Stimulated activated CD8-positive, alpha-beta memory T cell treated with anti-CD3 and anti-CD28 coated beads, Interleukin-12 subunit alpha, Interleukin-12 subunit beta, amount 100 ng/mL, for 24 hours (primary cell): ENCODE data around the gene DOK6.
"Not testable (repeated sequence)": the region's sequence is repeated elsewhere in the genome, so short reads cannot be mapped to it uniquely, and the experiment has no call there.

Experiments used
- DNase-seq: peaks from one replicate; pipeline ENCODE4 v3.0.0-alpha.2; 2020; ENCODE audit errors: extremely low read depth

DOK6 gene

DNA sequence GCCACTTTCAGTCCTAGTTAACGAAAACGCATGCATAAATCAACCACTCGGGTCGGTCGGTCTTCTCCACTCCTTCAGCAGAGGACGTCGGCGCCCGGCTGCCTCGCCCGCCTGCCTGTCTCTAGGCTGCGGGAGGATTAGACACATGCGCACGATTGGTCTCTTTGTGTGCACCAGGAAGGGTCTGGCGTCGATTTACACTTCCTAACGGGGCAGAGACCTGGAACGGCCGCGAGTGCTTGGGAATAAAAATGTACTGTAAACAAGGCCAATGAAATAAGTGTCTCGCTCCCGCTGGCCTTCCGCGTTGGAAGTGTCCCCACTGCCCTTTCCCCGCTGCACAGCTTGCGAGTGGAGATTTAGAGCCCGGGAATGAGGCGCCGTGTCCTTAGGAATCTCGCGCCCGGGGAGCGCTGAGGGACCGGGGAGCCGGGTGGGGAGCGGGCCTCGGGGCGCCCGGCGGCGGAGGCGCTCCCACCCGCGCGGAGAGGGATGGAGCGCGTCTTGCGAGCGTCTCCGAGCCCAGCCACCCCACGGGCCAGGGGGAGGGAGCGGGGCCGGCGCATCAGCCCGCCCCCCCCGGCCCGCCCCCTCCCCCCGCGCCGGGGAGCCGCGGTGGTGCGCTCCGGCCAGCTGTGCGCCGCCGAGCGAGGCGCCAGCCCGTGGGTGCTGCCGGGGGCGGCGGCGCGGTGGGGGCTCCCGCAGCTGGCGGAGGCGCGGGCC lies at the start of gene DOK6:
DOK6 (plus strand) TSS at position 636 of the 723 bp plus-strand sequence.
- DNase-seq: no peak

DNA sequence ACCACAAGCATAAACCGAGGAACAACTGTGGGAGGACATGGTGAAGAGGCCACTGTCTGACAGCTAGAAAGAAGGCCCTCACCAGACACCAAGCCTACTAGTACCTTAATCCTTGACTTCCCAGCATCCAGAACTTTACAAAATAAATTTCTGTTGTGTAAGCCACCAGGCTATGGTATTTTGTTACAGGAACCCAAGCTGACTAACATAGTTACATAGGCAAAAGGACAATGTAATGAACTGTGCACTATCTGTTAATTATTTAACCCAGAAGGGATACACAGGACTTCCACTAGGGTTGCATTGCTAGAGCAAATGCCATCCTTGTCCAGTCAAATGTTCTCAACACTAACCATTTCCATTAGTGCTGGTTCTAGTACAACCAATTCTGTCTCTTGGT lies 47.7 kb upstream of the DOK6 start:
- no peak for DNase-seq

DNA sequence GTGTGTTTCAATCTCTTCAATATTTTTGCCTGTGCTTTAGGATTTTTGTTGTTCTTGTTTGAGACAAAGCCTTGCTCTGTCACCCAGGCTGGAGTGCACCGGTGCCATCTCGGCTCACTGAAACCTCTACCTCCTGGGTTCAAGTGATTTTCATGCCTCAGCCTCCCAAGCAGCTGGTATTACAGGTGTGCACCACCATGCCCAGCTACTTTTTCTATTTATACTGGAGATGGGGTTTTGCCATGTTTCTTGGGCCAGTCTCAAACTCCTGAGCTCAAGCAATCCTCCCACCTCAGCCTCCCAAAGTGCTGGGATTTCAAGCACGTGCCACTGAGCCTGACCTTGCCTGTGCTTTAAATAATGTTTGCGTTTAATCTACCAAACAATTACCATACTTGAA lies 43.1 kb upstream of the DOK6 start:
- no peak for DNase-seq

DNA sequence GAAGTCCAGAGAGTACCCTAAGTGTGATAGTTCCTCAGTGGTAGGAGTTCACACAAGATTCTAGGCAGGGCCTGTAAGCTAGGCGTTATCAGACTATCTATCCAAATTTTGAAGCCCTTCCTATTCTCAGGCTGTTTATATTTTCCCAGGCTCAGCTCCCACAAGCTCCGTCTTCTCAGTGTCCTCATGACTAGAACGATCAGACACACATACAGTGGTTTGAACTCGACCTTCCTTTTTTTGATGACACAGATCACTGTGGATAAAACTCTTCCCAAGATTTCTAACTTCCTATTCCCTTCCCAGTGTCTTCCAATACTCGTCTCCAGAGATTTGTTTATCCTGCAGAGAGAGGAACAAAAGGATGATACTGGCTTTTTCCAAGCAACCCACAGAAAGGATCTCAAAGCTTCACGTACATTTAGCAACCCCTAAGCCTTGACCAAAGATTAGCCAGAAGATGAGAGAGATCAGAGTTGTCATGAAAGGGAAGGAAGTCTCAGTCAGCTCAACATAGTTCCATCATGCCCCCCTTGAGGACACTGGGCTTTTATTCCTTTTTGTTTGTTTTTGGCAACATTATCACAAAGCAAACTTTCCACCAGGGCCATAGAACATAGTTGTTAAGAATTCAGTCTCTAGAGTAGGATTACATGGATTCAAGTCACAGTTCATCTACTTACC lies 42.3 kb upstream of the DOK6 start:
- no peak for DNase-seq

DNA sequence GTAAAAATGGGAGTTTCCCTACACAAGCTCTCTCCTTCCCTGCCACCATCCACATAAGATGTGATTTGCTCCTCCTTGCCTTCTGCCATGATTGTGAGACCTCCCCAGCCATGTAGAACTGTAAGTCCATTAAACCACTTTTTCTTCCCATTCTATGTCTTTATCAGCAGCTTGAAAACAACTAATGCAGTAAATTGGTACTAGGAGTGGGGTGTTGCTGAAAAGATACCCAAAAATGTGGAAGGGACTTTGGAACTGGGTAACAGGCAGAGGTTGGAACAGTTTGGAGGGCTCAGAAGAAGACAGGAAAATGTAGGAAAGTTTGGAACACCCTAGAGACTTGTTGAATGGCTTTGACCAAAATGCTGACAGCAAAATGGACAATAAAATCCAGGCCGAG lies 40.9 kb upstream of the DOK6 start:
- not testable (repeated sequence) for DNase-seq

DNA sequence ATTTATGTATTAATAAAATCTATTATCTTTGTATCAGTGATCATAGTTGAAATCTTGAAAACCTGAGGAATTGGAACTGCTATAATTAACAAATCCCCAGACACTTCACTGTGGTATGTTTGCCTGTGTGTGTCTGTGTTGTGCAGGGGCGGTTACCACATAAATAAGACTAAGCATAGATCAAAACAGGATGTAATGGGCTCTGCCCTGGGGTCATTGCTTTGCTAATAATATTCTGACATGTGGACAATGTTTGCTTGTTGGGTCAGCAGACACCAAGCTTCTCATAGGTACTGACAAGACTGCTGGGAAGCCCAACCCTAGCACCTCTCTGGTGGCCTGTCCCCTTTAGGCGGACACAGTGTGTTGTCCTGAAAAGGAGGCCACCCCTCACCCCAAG lies 35.8 kb upstream of the DOK6 start:
- DNase-seq: no peak

DNA sequence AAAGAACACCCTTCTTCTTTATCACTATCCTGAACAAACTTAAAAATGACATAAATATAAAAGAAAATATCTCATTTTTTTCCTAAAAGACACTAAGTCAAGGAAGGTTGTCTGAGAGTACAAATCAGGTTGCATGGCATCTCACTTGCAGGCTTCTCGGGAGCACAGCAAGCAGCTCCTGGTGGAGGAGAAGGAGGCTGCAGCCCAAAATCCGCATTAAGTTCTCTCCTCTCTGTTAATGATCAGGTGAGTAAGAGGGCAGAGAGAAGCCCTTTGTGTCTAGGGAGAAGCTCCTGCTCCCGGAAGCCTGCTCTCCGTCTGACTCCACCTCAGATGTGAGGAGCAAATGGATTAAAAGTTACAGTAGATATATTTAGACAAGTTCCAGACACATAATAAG lies 35.0 kb upstream of the DOK6 start:
- no peak for DNase-seq

DNA sequence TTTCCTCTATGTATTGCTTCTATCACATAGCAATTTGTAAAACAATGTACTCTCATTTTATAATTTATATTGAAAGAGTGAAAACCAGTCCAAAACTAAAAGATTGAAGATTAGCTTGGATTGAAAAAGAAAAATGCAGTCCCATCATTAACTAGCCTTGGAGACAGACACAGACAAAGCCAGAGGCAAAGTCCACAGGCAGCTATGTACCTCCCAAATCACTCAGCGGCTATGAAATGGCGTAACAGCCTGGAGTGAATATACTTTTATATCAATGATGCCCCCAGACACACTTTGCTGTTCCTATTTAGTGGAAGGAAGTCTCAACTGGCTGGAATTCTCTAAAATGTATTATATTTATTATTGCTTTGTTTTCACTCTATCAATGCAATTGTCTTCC lies 33.6 kb upstream of the DOK6 start:
- no peak for DNase-seq

DNA sequence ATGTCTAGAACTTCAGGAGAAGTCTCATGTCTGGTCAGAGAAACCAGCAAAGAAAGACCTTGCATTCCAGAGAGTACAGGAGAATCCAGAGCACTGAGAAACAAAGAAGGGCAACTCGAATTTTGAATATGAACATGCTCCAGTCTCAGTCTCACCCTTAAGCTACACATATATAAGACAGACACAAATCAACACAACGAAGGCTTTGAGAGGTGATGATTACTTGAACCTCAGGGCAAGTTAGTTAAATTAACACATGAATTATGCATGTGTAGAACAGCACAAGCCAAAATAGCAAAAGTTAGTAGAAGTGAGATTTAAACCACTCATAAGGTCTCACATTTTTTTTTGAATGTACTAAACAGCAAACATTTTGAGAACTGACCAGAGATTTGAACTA lies 29.0 kb upstream of the DOK6 start:
- DNase-seq: no peak

DNA sequence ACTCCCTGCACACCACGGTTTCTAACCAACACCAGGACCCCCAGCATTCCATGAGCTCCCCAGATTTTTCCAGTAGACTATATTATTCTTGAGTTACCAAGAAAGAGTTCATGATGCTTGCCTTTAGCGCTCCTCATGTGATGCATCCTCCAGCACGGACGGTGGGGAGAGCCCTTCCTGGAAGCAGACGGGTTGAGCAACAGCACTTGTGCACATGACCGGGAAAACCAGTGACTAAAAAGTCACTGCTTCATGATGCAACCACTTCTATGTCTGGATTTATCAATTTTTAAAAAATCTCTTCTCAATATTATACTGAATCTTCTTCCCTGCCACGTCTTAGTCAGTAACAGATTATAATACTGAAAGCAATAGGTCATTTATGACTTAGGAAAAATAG lies 20.4 kb upstream of the DOK6 start:
- DNase-seq: no peak

DNA sequence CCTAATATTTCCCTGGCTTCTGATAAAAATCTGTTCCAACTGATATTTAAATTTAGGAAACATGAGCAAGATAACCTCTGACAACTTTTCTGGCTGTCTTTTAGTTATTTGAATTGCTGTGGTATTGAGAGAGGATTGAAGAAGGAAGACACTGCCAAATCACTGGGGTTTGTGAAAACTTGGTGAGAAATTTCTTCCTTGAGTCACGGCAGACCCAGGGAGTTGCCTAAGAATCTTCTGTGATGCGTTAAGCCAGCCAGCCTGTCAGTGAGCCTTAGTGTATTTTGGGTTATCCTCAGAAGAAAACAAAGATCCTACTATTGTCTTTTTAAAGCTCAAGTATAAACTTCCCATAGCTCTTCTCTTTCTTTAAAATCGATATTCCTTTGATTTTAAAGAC lies 17.5 kb upstream of the DOK6 start:
- DNase-seq: no peak

DNA sequence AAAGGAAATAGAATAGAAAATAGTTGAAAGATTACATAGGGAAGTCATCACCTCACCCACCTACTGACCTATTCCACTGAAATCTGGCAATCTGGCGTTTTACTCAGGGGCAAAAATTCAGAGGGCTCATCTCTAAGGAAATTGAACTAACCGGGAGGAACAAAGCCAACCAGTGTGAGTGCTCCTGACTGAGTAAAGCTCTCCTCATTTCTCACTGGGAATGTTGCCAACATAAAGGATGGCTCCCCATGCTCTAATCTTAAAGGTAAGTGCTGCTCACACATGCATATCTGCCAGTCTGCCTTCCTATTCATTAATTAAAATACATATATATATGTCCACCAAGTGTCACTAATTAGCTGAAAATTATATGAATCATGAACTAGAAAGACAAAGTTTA lies 13.5 kb upstream of the DOK6 start:
- DNase-seq: no peak

DNA sequence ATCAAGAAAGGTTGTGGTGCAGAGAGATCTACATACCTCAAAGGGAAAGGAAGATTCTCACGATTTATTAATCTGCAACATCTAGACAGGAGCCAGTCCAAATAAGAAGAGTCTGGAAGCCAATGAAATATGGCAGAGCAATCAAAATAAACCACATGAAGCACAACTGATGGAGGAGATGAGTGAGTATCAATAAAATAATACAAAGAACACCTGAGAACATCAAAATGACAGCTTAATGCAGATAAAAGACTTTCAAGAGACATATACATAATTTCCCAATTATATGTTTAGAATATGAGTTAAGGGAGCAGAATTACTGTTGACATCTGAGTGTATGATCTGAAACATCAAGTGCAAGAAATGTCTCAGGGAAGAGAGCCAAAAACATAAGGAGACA lies 12.5 kb upstream of the DOK6 start:
- DNase-seq: no peak

DNA sequence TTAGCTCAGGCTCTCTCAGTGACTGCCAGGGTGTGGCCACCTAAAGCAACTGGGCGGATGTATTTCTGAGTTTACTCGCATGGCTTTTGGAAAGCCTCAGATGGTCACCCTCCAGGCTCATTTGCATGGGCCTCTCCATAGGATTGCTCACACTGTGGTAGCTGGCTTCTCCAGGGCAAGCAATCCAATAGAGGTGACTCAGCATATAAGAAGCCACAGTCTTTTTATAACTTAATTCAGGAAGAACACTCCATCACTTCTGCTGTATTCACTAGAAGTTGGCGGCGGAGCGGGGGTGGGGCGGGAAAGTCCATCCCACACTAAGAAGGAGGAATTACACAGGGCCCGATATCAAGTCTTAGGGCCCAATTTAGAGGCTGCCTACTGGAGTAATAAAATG lies 3.6 kb upstream of the DOK6 start:
- no peak for DNase-seq

DNA sequence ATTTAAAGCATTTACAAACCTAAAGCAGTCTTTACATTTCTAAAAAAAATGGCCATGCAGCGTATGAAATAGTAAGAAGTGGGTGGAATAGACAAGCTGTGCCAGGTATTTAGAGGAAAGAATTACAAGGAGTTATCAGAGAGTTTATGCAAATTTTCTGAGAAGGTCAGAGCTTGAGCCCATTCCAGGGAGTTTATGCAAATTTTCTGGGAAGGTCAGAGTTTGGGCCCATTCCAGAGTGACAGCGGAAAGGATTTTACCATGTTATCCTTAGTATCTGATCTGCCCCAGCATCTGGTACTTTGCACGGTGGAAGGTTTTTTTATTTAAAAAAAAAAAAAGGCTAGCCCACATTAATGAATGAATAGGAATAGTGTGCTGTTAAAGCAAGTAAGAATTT lies 1.4 kb upstream of the DOK6 start:
- no peak for DNase-seq

DNA sequence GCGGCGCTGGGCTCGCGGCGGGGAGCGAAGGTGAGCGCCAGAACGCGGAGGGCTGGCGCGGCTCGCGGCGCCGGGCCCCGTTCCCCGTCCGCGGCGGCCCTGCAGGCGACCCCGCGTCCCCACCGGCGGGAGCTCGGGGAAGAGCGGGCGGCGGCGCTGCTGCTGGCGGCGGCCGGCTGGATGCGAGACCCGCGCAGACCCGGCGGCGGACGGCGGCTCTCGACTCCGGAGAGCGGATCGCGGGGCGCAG lies 213 bp downstream of the DOK6 start:
- no peak for DNase-seq

DNA sequence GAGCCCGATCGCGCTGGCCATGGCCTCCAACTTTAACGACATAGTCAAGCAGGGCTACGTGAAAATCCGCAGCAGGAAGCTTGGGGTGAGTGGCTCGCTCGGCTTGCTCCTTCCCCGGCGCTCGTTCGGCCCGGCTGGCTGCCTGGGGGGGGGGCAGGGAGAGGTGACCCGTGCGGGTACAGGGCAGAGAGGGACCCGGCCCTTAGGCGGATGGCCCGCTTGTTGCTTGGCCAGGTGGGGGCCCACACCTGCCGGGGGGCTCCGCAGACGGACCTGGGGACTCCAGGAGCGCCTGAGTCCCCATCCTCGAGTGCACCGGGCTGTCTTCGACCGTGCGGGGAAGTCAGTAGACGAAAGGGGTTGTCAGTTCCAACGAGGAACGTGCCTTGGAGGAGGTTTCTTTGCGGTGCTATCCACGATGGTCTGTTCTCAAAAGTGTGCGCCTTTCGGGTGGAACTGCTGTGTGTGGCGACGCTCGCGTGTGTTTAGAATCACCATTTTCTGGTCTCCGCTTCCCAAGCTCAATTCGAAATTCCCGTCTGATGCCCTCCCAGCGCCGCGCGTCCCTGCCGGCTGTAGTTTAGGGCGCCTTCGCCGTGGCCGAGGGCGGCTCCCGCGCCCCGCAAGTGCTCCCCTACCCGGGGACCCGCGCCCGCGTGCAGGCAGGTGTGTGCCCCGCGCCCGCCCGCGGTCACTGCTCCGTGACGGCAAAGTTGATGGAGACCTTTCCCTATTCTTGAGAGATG lies 711 bp downstream of the DOK6 start:
- DNase-seq: no peak

DNA sequence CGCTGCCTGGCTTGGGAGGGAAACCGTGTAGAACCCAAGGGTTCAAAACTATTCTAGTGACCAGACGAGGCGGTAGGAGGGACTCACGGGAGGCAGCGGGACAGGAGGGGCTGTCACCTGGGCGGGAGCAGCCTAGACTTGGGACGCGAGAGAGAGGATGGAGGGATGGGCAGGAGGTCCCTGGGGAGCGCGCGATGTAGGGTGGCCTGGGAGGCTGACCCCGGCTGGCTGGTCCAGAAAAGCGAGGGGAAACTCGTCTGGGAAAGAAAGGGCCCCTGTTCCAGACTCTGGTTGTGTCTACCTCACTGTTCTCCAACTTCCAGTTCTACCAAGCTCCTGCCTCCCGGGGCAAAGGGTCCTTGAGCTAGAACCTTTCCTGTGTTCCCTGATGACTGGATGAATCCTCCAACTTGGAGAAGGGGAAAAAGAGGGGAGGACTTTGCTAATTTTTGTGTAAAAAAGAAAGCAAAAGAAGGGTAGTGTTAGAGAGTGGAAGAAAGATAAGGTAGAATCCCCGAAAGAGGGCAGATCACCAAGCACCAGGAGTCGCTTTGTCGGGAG lies 1.4 kb downstream of the DOK6 start:
- no peak for DNase-seq

DNA sequence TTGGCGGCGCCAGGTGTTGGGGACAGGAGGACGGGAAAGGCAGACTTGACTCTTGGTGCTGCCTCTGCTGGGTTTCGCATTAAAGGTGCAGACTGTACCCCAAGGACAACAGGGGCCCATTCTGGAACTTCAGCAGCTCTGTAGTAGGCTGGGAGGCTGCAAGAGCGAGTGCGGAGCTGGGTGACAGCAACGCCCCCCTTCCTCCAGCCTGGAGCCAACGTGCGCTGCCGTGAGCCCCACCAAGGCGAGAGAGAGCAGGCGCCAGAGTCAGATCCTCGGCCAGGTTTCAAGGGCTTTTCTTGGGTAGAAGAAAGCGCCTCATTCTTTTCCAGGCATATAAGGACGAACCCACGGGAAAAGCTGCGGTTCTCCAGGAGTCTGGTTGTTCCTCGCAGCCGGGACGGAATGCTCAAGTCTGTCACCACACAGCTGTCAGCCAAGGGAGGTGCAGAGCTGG lies 1.9 kb downstream of the DOK6 start:
- no peak for DNase-seq

DNA sequence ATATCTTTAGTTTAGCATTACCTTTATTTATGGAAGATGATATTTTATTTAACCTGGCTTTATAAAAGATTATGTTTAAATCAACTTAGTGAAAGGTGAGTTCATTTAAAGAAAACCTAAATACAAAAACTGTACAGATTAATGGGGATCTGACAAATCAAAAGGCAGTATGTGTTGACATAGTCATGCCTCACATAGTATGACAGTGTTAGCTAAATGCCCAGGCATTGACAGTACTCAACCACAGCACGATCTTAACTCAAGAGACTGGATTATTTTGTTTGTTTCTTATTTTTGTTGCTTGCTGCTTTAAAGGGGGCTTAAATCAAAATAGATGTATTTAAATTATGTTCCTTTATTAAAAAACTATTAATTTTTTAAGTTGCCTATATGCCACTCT lies 7.8 kb downstream of the DOK6 start:
- DNase-seq: no peak

DNA sequence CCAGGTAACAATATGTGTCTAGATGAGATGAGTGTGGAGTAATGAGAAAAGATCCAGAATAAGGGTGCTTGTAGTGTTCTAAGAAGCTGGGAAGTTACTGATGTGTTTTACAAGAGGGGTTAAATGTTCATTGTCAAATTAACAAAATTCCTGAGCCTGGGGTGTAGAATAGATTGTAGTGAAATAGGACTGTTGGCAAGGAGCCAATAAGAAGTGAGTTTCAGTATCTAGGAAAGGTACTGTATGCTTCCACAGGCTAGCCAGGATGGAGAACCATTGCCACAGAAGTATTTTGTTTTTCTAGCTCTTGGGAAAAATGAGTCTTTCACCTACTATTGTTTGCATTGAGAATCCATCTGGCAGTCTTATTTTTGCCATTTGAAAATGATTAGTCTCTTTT lies 10.5 kb downstream of the DOK6 start:
- no peak for DNase-seq

DNA sequence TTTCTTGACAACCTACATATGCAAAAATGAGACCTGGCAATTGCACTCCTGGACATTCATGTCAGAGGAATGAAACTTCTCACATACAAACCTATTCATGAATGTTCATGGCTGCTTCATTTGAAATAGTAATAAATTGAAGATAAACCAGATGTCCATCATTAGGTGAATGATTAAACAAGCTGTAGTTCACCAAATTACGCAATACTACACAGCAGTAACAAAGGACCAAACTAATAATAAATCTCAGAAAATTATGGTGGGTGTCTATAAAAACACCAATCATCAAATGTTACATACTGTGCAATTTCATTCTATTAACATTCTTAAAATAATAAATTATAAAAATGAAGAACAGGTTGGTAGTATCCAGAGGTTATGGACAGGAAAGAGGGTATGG lies 13.5 kb downstream of the DOK6 start:
- no peak for DNase-seq

DNA sequence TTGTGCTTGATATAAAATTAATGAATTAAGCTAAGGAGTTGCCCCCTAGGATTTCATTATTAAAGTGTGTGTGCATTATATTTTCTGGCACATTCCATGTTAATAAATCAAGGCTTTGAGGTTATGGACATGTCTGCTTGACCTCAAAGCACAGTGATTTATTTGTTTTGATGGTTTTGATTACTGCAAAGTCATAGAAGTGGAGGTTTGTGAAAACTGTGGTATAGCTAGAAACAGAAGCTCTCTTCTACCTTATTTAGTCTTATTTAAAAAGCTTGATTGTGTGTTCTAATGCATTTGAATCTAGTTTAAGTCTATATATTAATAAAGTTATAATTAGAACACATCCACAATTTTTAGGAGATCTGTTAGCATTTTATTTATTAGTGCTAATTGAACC lies 32.2 kb downstream of the DOK6 start:
- DNase-seq: no peak
